ENCODE data around the gene TNFRSF1A.

The TNFRSF1A gene

DNA sequence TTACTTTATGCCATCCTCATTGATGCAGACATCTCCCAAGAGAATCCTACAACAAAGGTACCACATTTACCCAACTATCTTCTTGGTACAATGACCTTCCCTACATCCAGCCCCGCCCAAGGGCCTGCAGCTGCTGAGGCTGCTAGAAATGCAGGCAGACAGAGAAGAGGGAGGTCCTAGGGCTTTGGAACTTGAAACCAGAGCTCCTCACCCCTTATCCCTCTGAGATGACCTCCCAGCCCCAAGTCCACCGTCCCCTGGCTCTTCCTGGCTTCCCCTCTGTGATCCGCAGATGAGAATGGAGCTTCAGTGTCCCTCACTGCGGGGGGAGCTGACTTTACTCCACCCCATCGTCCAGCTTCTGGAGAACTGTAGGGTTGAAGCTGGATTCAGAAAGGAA lies 1.6 kb upstream of the TNFRSF1A start:
- DNase-seq, result peak; percentile 53
- Histone ChIP-seq H3K4me2 (ENCODE audit: low read length) (no peak overlapping the region), H3K79me2 (ENCODE audit: control insufficient read depth, insufficient read depth, low read length) (peaks cover 34% of the 10 kb centered on the region), H3K36me3 (ENCODE audit: control insufficient read depth, insufficient read depth, low read length) (no peaks in the 10 kb centered on the region), H3K4me3 (ENCODE audit: low read length) (no peak overlapping the region), H2AK5ac (ENCODE audit: low read length) (no peak overlapping the region), H3K9ac (ENCODE audit: low read length) (no peak overlapping the region), H3K4ac (ENCODE audit: low read depth, low read length) (peak overlapping the region; percentile 49), H2BK120ac (ENCODE audit: low read depth, low read length) (no peak overlapping the region), H3K27me3 (ENCODE audit: insufficient read depth, low read length, poor library complexity) (no peaks in the 10 kb centered on the region), H3K23ac (ENCODE audit: low read length) (no peak overlapping the region), H2BK15ac (replicated peaks; ENCODE audit: low read depth) (no peak overlapping the region), H4K5ac (ENCODE audit: low read length) (peak overlapping the region; percentile 5), H3K79me1 (ENCODE audit: low read length) (peaks cover 5% of the 10 kb centered on the region), H3K56ac (ENCODE audit: low read length) (peak overlapping the region; percentile 35), H4K8ac (ENCODE audit: low read depth, low read length) (no peak overlapping the region), H3K18ac (ENCODE audit: low read length) (peak overlapping the region; percentile 42), H2BK5ac (ENCODE audit: low read length) (peak overlapping the region; percentile 29), H3K27ac (ENCODE audit: low read depth, low read length) (peak overlapping the region; percentile 26), H3K4me1 (ENCODE audit: control insufficient read depth, low read depth, low read length) (peaks cover 22% of the 10 kb centered on the region)
- WGBS (ENCODE audit: extremely low coverage, insufficient coverage, low lambda C conversion rate), result no CpG with 5 or more reads among the region's 5 CpGs

DNA sequence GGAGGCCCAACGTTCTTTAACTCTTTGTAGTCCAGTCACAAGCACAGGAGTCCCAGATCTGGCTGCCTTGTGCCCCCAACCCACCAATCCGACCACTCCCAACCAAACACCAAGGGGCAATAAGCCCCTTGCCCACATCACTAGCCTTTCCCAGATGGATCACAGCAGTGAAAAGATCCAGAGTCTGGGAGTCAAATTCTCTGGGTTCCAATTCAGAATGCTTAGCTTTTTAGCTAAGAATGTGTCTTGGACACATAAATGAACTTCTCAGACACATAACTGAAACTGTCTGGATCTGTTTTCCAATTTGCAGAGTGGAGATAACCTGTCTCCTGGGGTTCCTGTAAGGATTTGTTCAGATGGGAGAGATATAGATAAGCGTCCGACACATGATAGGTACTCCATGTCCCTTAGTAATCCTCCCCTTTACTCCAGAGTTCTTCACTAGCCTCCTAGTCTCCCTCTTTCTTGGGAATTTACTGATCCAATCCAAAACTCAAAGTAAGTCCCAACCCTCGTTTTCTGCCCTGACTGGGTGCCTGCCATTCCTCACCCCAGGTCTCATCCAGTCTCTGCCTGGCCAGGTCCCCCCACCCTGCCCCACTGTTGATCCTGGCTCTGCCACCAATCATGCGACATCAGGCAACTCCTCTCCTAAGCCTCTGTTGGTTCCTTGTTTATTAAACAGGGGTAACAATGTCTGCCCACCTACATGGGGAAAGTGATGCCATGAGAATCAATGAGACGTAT lies 439 bp upstream of the TNFRSF1A start:
- H2BK5ac ChIP-seq (ENCODE audit: low read length), result peak overlapping the region; percentile 99
- peak overlapping the region; percentile 16 for H3K23ac ChIP-seq (ENCODE audit: low read length)
- peak; percentile 60 for DNase-seq
- H3K9ac ChIP-seq (ENCODE audit: low read length), result peak overlapping the region; percentile 73
- H3K18ac ChIP-seq (ENCODE audit: low read length), result peak overlapping the region; percentile 51
- peaks cover 7% of the 10 kb centered on the region for H3K79me1 ChIP-seq (ENCODE audit: low read length)
- no CpG with 5 or more reads among the region's 7 CpGs for WGBS (ENCODE audit: extremely low coverage, insufficient coverage, low lambda C conversion rate)
- peaks cover 32% of the 10 kb centered on the region for H3K4me1 ChIP-seq (ENCODE audit: control insufficient read depth, low read depth, low read length)
- H3K36me3 ChIP-seq (ENCODE audit: control insufficient read depth, insufficient read depth, low read length), result no peaks in the 10 kb centered on the region
- H4K8ac ChIP-seq (ENCODE audit: low read depth, low read length), result no peak overlapping the region
- H2BK15ac ChIP-seq (replicated peaks; ENCODE audit: low read depth), result no peak overlapping the region
- peaks cover 44% of the 10 kb centered on the region for H3K79me2 ChIP-seq (ENCODE audit: control insufficient read depth, insufficient read depth, low read length)
- peak overlapping the region; percentile 71 for H3K27ac ChIP-seq (ENCODE audit: low read depth, low read length)
- peak overlapping the region; percentile 48 for H2BK120ac ChIP-seq (ENCODE audit: low read depth, low read length)
- peak overlapping the region; percentile 91 for H3K56ac ChIP-seq (ENCODE audit: low read length)
- no peaks in the 10 kb centered on the region for H3K27me3 ChIP-seq (ENCODE audit: insufficient read depth, low read length, poor library complexity)
- peak overlapping the region; percentile 86 for H2AK5ac ChIP-seq (ENCODE audit: low read length)
- no peak overlapping the region for H3K4me3 ChIP-seq (ENCODE audit: low read length)
- peak overlapping the region; percentile 92 for H4K5ac ChIP-seq (ENCODE audit: low read length)
- peak overlapping the region; percentile 30 for H3K4me2 ChIP-seq (ENCODE audit: low read length)
- H3K4ac ChIP-seq (ENCODE audit: low read depth, low read length), result no peak overlapping the region

DNA sequence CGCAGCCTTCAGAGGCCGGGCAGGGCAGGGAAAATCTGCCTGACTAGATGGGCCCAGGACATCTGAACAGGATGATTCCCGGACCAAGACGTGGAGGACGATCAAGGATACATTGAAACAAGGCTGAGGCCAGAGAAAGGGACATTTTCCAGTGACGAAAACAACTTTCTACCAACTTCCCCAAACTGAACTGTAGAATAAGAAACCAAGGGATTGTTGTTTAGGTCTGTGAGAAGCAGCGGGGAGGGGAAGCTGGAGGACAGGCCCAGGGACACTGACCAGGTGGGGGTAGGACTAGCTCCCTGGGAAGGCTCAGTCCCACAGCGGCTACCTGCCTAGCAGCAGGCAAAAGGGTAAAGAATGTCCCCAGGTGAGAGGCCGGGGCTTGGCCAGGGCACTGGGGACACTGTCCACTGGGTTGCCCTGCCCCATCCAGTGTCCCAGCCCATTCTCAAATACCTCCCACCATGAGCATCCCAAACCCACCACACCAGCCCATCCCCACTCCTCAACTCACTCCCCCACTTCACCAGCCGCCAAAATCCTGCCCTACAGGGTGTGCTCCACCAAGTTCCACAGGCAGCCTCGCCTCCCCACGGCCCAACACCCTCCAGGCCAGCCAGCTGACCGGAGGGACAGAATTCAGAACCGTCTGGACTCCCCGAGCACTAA lies 995 bp downstream of the TNFRSF1A start:
- Histone ChIP-seq H3K4me2 (ENCODE audit: low read length) (peak overlapping the region; percentile 96), H3K4me1 (ENCODE audit: control insufficient read depth, low read depth, low read length) (peaks cover 38% of the 10 kb centered on the region), H3K27ac (ENCODE audit: low read depth, low read length) (peak overlapping the region; percentile 63), H3K9ac (ENCODE audit: low read length) (peak overlapping the region; percentile 99), H3K79me2 (ENCODE audit: control insufficient read depth, insufficient read depth, low read length) (peaks cover 44% of the 10 kb centered on the region), H3K79me1 (ENCODE audit: low read length) (peaks cover 7% of the 10 kb centered on the region), H3K23ac (ENCODE audit: low read length) (peak overlapping the region; percentile 87), H2BK15ac (replicated peaks; ENCODE audit: low read depth) (no peak overlapping the region), H2BK120ac (ENCODE audit: low read depth, low read length) (peak overlapping the region; percentile 15), H3K27me3 (ENCODE audit: insufficient read depth, low read length, poor library complexity) (no peaks in the 10 kb centered on the region), H3K36me3 (ENCODE audit: control insufficient read depth, insufficient read depth, low read length) (no peaks in the 10 kb centered on the region), H3K4ac (ENCODE audit: low read depth, low read length) (peak overlapping the region; percentile 96), H4K5ac (ENCODE audit: low read length) (no peak overlapping the region), H3K18ac (ENCODE audit: low read length) (peak overlapping the region; percentile 76), H4K8ac (ENCODE audit: low read depth, low read length) (no peak overlapping the region), H3K4me3 (ENCODE audit: low read length) (peak overlapping the region; percentile 95), H2AK5ac (ENCODE audit: low read length) (peak overlapping the region; percentile 96), H2BK5ac (ENCODE audit: low read length) (peak overlapping the region; percentile 99), H3K56ac (ENCODE audit: low read length) (peak overlapping the region; percentile 100)
- no peak for DNase-seq
- WGBS (ENCODE audit: extremely low coverage, insufficient coverage, low lambda C conversion rate), result no CpG with 5 or more reads among the region's 15 CpGs

DNA sequence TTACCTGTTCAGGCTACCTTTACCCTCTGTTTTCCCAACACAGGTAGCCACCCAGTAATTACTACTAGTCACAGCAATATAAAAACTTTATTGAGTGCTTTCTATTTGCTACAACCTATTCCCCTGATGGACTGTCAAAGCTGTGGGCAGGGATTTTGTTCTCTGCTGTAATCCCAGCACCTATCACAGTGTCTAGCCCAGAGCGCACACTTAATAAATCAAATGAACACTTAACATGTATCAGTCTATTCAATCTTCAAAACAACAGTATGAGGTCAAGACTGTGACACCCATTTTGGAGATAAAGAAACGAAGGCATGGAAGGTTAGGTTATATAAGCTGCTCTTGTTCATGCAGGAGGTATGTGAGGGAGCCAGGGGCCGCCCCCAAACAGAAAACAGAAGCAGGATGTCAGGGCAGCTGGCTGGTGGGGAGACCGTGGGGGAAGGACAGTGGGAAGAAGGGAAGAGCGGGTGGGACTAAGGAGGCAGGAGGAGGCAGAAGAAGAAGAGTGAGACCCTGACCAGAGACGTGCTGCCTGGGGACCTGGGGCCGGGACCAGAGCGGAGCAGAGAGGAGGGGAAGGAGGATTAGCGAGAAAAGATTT lies 1.7 kb downstream of the TNFRSF1A start:
- peak overlapping the region; percentile 63 for H3K27ac ChIP-seq (ENCODE audit: low read depth, low read length)
- H2AK5ac ChIP-seq (ENCODE audit: low read length), result no peak overlapping the region
- no peak overlapping the region for H4K8ac ChIP-seq (ENCODE audit: low read depth, low read length)
- peaks cover 45% of the 10 kb centered on the region for H3K4me1 ChIP-seq (ENCODE audit: control insufficient read depth, low read depth, low read length)
- H3K23ac ChIP-seq (ENCODE audit: low read length), result no peak overlapping the region
- H3K4ac ChIP-seq (ENCODE audit: low read depth, low read length), result no peak overlapping the region
- H2BK120ac ChIP-seq (ENCODE audit: low read depth, low read length), result no peak overlapping the region
- H3K79me1 ChIP-seq (ENCODE audit: low read length), result peaks cover 10% of the 10 kb centered on the region
- WGBS (ENCODE audit: extremely low coverage, insufficient coverage, low lambda C conversion rate), result no CpG with 5 or more reads among the region's 9 CpGs
- no peak overlapping the region for H4K5ac ChIP-seq (ENCODE audit: low read length)
- H3K56ac ChIP-seq (ENCODE audit: low read length), result peak overlapping the region; percentile 100
- H2BK5ac ChIP-seq (ENCODE audit: low read length), result peak overlapping the region; percentile 99
- peaks cover 51% of the 10 kb centered on the region for H3K79me2 ChIP-seq (ENCODE audit: control insufficient read depth, insufficient read depth, low read length)
- no peaks in the 10 kb centered on the region for H3K27me3 ChIP-seq (ENCODE audit: insufficient read depth, low read length, poor library complexity)
- H3K18ac ChIP-seq (ENCODE audit: low read length), result peak overlapping the region; percentile 76
- H3K4me2 ChIP-seq (ENCODE audit: low read length), result peak overlapping the region; percentile 96
- no peak overlapping the region for H2BK15ac ChIP-seq (replicated peaks; ENCODE audit: low read depth)
- no peak for DNase-seq
- H3K36me3 ChIP-seq (ENCODE audit: control insufficient read depth, insufficient read depth, low read length), result no peaks in the 10 kb centered on the region
- peak overlapping the region; percentile 99 for H3K9ac ChIP-seq (ENCODE audit: low read length)
- H3K4me3 ChIP-seq (ENCODE audit: low read length), result peak overlapping the region; percentile 95

DNA sequence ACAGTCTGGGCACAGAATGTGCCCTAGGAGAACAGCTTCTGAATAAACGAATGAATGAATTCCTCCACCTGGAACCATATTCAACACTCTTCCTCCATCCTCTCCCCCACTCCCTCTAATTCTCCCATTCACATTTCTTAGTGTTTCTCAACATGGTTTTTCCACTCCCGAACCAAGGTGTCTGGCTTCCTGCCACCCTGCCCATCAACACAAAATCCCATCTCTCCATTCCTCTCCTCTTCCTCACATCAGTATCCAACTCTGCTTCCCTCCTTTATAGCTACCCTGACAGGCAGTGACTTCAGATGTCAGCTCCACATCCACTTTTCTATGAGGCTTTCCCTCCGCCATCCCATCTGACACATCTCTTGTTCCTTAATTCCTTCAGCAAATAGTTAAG lies 2.9 kb downstream of the TNFRSF1A start:
- no peak overlapping the region for H3K23ac ChIP-seq (ENCODE audit: low read length)
- H3K56ac ChIP-seq (ENCODE audit: low read length), result peak overlapping the region; percentile 100
- H3K4me1 ChIP-seq (ENCODE audit: control insufficient read depth, low read depth, low read length), result peaks cover 49% of the 10 kb centered on the region
- no CpG with 5 or more reads among the region's 3 CpGs for WGBS (ENCODE audit: extremely low coverage, insufficient coverage, low lambda C conversion rate)
- peaks cover 20% of the 10 kb centered on the region for H3K79me1 ChIP-seq (ENCODE audit: low read length)
- H4K5ac ChIP-seq (ENCODE audit: low read length), result no peak overlapping the region
- no peak overlapping the region for H2BK15ac ChIP-seq (replicated peaks; ENCODE audit: low read depth)
- H3K79me2 ChIP-seq (ENCODE audit: control insufficient read depth, insufficient read depth, low read length), result peaks cover 63% of the 10 kb centered on the region
- H3K4me2 ChIP-seq (ENCODE audit: low read length), result peak overlapping the region; percentile 96
- H3K9ac ChIP-seq (ENCODE audit: low read length), result peak overlapping the region; percentile 99
- H3K18ac ChIP-seq (ENCODE audit: low read length), result no peak overlapping the region
- no peaks in the 10 kb centered on the region for H3K27me3 ChIP-seq (ENCODE audit: insufficient read depth, low read length, poor library complexity)
- no peak overlapping the region for H3K27ac ChIP-seq (ENCODE audit: low read depth, low read length)
- H3K4me3 ChIP-seq (ENCODE audit: low read length), result no peak overlapping the region
- H3K4ac ChIP-seq (ENCODE audit: low read depth, low read length), result no peak overlapping the region
- H2AK5ac ChIP-seq (ENCODE audit: low read length), result peak overlapping the region; percentile 12
- H2BK120ac ChIP-seq (ENCODE audit: low read depth, low read length), result no peak overlapping the region
- H4K8ac ChIP-seq (ENCODE audit: low read depth, low read length), result no peak overlapping the region
- peak overlapping the region; percentile 43 for H2BK5ac ChIP-seq (ENCODE audit: low read length)
- peaks cover 3% of the 10 kb centered on the region for H3K36me3 ChIP-seq (ENCODE audit: control insufficient read depth, insufficient read depth, low read length)
- no peak for DNase-seq
